ENCODE measurements around the gene FLYWCH2.

- TF ChIP-seq CTCF (IDR thresholded peaks at IDR 0.05; ENCODE audit: borderline replicate concordance, extremely low read depth, low read length, poor library complexity, severe bottlenecking) = no peak
- no peak for TF ChIP-seq EZH2 (IDR thresholded peaks at IDR 0.05; ENCODE audit: borderline replicate concordance, low read depth, low read length, severe bottlenecking)
Measured at GRCh38 chr16:2866431-2866830, 16.6 kb upstream of the FLYWCH2 start.

Data from DND-41 (cell line).